Sigmoid colon (tissue), 7 donors: Measurements from ENCODE around the gene ZNF777. TPM values are rescaled to one million over a fixed set of nuclear protein-coding genes. Genes with fewer than 3 reads are reported as not detected.

Source experiments
- DNase-seq: peaks from one replicate; pipeline ENCODE4 v3.0.0-alpha.2; 2019
- H3K27ac ChIP-seq, 4 donors: fragments of 200-600 bp; sonication (generic); one replicate each; pipeline ENCODE4 v1.5.1; 2016 to 2019; ENCODE audit warnings: mild to moderate bottlenecking in 1 of 4
- H3K27me3 ChIP-seq, 3 donors: fragments of 200-600 bp; sonication (generic); one replicate each; pipeline ENCODE4 v1.5.1; 2019; ENCODE audit warnings: mild to moderate bottlenecking in 1 of 3
- H3K36me3 ChIP-seq, 4 donors: fragments of 200-600 bp; sonication (generic); one replicate each; pipeline ENCODE4 v1.5.1; 2016 to 2019
- H3K4me1 ChIP-seq, 4 donors: fragments of 200-600 bp; sonication (generic); one replicate each; pipeline ENCODE4 v1.5.1; 2017 to 2019
- H3K4me3 ChIP-seq, 4 donors: fragments of 200-600 bp; sonication (generic); one replicate each; pipeline ENCODE4 v1.5.1; 2017 to 2019; ENCODE audit warnings: mild to moderate bottlenecking in 2 of 4, moderate library complexity in 1 of 4
- H3K9me3 ChIP-seq, 4 donors: fragments of 200-600 bp in 3 of 4; sonication (generic) in 3 of 4; one replicate each; pipeline versions ENCODE4 v1.5.1 to v1.6.1; 2013 to 2019
- CTCF ChIP-seq, 4 experiments: fragments of 450-650 bp in 3 of 4; fragments of 200-600 bp in 1 of 4; IDR thresholded peaks; one replicate each; pipeline ENCODE4 v1.5.1; 2016 to 2019; ENCODE audit warnings: antibody characterized with exemption in 4 of 4, mild to moderate bottlenecking in 3 of 4, moderate library complexity in 2 of 4
- EP300 ChIP-seq, 4 donors: sonication (generic); formaldehyde crosslinking; IDR thresholded peaks; one replicate each; pipeline ENCODE4 v1.6.1; 2017; ENCODE audit warnings: antibody characterized with exemption in 4 of 4
- POLR2A ChIP-seq, 2 donors: fragments of 450-650 bp; IDR thresholded peaks; one replicate each; pipeline ENCODE4 v1.6.1; 2016; ENCODE audit warnings: antibody characterized with exemption in 2 of 2, mild to moderate bottlenecking in 2 of 2, moderate library complexity in 2 of 2
- POLR2AphosphoS5 ChIP-seq, 4 donors: sonication (generic); formaldehyde crosslinking; IDR thresholded peaks; one replicate each; pipeline ENCODE4 v1.6.1; 2017; ENCODE audit warnings: antibody characterized with exemption in 4 of 4
- WGBS, 2 donors: extraction: QIAGEN DNeasy Blood & Tissue Kit; methylation state at CpG; one replicate each; pipeline ENCODE4 v1.1.7; 2013; 5-methylcytosine and 5-hydroxymethylcytosine counted together
- intact Hi-C: fragments of 100-400 bp; cut with DNase I; formaldehyde crosslinking; loops from one replicate; pipeline ENCODE4 v1.15.1; 2023
- polyA plus RNA-seq, 3 donors: library from polyadenylated mRNA; stranded (reverse); fragments of 200-250 nt; gene quantifications; one replicate each; pipeline ENCODE4 v1.2.3, GENCODE V29; 2013
- total RNA-seq, 4 donors: library from RNA; depleted of rRNA; stranded (reverse); fragments of >200 nt; gene quantifications; one replicate each; pipeline ENCODE4 v1.1.0, GENCODE V29; 2016
- donor health status: healthy with polysubstance abuse.
- donor health status: Bipolar disorder and iron deficiency.
- donor health status: healthy.

Gene ZNF777
- total and polyA plus RNA-seq, 7 donors: 4.2 to 8.8 (median 6.6) TPM

- H3K27ac ChIP-seq: no peak overlapping the region
- H3K27me3 ChIP-seq: no peaks in the 10 kb centered on the region
- WGBS, 2 donors: 78 to 87% methylated on average over 13 of the region's 13 CpGs
- H3K4me1 ChIP-seq: peaks cover 0 to 6% (median 3%) of the 10 kb centered on the region in 4 donors
- peaks cover 0 to 6% (median 2%) of the 10 kb centered on the region in 4 donors for H3K9me3 ChIP-seq
- intact Hi-C loops: no loop called here
- no peak overlapping the region for H3K4me3 ChIP-seq
- TF ChIP-seq CTCF (IDR thresholded peaks at IDR 0.05) (no peak), POLR2AphosphoS5 (IDR thresholded peaks at IDR 0.05) (no peak), EP300 (IDR thresholded peaks at IDR 0.05) (no peak), POLR2A (IDR thresholded peaks at IDR 0.05) (no peak)
- no peak for DNase-seq
- H3K36me3 ChIP-seq: no peaks in the 10 kb centered on the region
Measured at GRCh38 chr7:149501651-149502050, 40.8 kb upstream of the ZNF777 start.

GRCh38 chr7:149500910-149501309 lies 40.0 kb upstream of the ZNF777 start:
- no peak for TF ChIP-seq POLR2AphosphoS5 (IDR thresholded peaks at IDR 0.05)
- no peak for TF ChIP-seq POLR2A (IDR thresholded peaks at IDR 0.05)
- TF ChIP-seq CTCF (IDR thresholded peaks at IDR 0.05): no peak
- no peak for TF ChIP-seq EP300 (IDR thresholded peaks at IDR 0.05)
- Histone ChIP-seq H3K4me1 (peaks cover 0 to 10% (median 7%) of the 10 kb centered on the region in 4 donors), H3K27me3 (no peaks in the 10 kb centered on the region), H3K27ac (no peak overlapping the region), H3K9me3 (peaks cover 0 to 5% (median 0%) of the 10 kb centered on the region in 4 donors), H3K36me3 (no peaks in the 10 kb centered on the region), H3K4me3 (no peak overlapping the region)
- 73 to 78% methylated on average over 4 of the region's 4 CpGs for WGBS, 2 donors
- intact Hi-C loops: no loop called here
- DNase-seq: no peak

- intact Hi-C loops: no loop called here
- no peaks in the 10 kb centered on the region for H3K27me3 ChIP-seq
- H3K4me1 ChIP-seq: peaks cover 0 to 17% (median 14%) of the 10 kb centered on the region in 4 donors
- H3K4me3 ChIP-seq: no peak overlapping the region
- DNase-seq: no peak
- no peaks in the 10 kb centered on the region for H3K9me3 ChIP-seq
- TF ChIP-seq POLR2AphosphoS5 (IDR thresholded peaks at IDR 0.05) (no peak), POLR2A (IDR thresholded peaks at IDR 0.05) (no peak), EP300 (IDR thresholded peaks at IDR 0.05) (no peak)
- no peak overlapping the region for H3K27ac ChIP-seq
- no peaks in the 10 kb centered on the region for H3K36me3 ChIP-seq
Measured at GRCh38 chr7:149500201-149500600, 39.3 kb upstream of the ZNF777 start.

GRCh38 chr7:149498811-149499210 lies 37.9 kb upstream of the ZNF777 start:
- 43 to 86% methylated on average over 6 of the region's 6 CpGs for WGBS, 2 donors
- H3K4me3 ChIP-seq: no peak overlapping the region
- intact Hi-C loops: loop anchor here (5.0 kb wide), 5 partner anchors 37 to 372 kb away; partner anchors contain the start of genes ZNF282, ZNF425 and ZNF777

More at GRCh38 chr7:149498811-149499210, 37.9 kb upstream of the ZNF777 start:
- no peak for DNase-seq
- H3K36me3 ChIP-seq: peaks cover 2 to 4% (median 3%) of the 10 kb centered on the region in 4 donors
- peaks cover 0 to 24% (median 20%) of the 10 kb centered on the region in 4 donors for H3K4me1 ChIP-seq
- TF ChIP-seq CTCF (IDR thresholded peaks at IDR 0.05) (no peak), EP300 (IDR thresholded peaks at IDR 0.05) (no peak), POLR2A (IDR thresholded peaks at IDR 0.05) (no peak), POLR2AphosphoS5 (IDR thresholded peaks at IDR 0.05) (no peak)
- H3K27ac ChIP-seq: no peak overlapping the region
- no peaks in the 10 kb centered on the region for H3K9me3 ChIP-seq
- no peaks in the 10 kb centered on the region for H3K27me3 ChIP-seq
